BLaER1 (cell line): ENCODE measurements around the gene ZNF502.
"Not testable (repeated sequence)": the region's sequence is repeated elsewhere in the genome, so short reads cannot be mapped to it uniquely, and the experiment has no call there.

Experiments
- H3K27ac ChIP-seq: shearing (Covaris generic); formaldehyde crosslinking; 2 replicates; pipeline ENCODE4 v1.8.1; 2022
- H3K27me3 ChIP-seq: shearing (Covaris generic); formaldehyde crosslinking; 2 replicates; pipeline ENCODE4 v1.8.1; 2022
- H3K36me3 ChIP-seq: shearing (Covaris generic); formaldehyde crosslinking; 2 replicates; pipeline ENCODE4 v1.8.1; 2022
- H3K4me1 ChIP-seq: shearing (Covaris generic); formaldehyde crosslinking; 2 replicates; pipeline ENCODE4 v1.8.1; 2022
- H3K4me2 ChIP-seq: shearing (Covaris generic); formaldehyde crosslinking; 2 replicates; pipeline ENCODE4 v1.8.1; 2022
- H3K4me3 ChIP-seq: shearing (Covaris generic); formaldehyde crosslinking; 2 replicates; pipeline ENCODE4 v1.8.1; 2022
- H3K9ac ChIP-seq: shearing (Covaris generic); formaldehyde crosslinking; 2 replicates; pipeline ENCODE4 v1.8.1; 2022
- H3K9me3 ChIP-seq: shearing (Covaris generic); formaldehyde crosslinking; 2 replicates; pipeline ENCODE4 v1.8.1; 2022
- H4K20me1 ChIP-seq: shearing (Covaris generic); formaldehyde crosslinking; 2 replicates; pipeline ENCODE4 v1.8.1; 2022
- Cebpa-rat ChIP-seq: shearing (Covaris generic); IDR thresholded peaks from 2 replicates; pipeline ENCODE4 v1.8.1; 2022

Gene ZNF502

DNA sequence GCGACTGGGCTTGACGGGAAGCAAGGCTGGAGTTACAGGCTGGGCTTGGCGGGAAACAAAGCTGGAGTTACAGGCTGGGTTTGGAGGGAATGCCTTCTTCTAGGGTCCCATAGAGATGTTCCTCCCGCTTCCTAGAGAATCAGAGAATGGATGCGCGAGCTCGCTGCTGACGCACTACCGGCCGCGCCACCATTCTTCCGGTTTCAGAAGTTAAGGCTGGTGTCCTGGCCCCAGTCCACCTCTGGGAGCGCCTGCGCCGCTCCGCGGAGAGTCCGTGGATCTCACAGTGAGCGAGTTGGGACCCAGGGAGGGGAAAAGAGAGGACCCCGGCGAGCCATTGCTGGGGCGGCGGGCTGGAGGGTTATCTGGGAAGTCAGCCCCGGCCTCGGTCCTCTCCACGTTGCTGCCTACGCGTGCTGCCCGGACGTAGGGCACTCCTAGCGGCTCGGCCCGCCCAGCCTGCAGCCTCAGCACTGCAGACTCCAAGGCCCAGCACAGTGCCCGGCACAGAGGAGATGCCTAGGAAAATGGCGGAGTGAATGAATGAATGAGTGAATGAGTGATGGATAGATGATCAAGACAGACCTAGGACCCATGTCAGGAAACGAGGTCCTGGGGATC is at the start of gene ZNF502:
Gene ZNF502 (plus strand): TSS at position 206 of the 621 bp plus-strand sequence. CDS start 7,602 bp downstream, outside the sequence.
- Histone ChIP-seq H3K27ac (no peak within 1 kb of the TSS), H3K36me3 (no peaks in the 10 kb centered on the region), H3K4me1 (no peaks in the 10 kb centered on the region), H4K20me1 (no peaks in the 10 kb centered on the region), H3K4me3 (no peak within 1 kb of the TSS), H3K9ac (no peak within 1 kb of the TSS), H3K27me3 (no peaks in the 10 kb centered on the region), H3K4me2 (no peak within 1 kb of the TSS), H3K9me3 (peaks cover 81% of the 10 kb centered on the region)
- TF ChIP-seq Cebpa-rat, result no peak

- H3K4me1 ChIP-seq, result no peaks in the 10 kb centered on the region
- no peaks in the 10 kb centered on the region for H4K20me1 ChIP-seq
- H3K9ac ChIP-seq, result no peak overlapping the region
- no peak for TF ChIP-seq Cebpa-rat
- no peak overlapping the region for H3K27ac ChIP-seq
- H3K36me3 ChIP-seq, result peaks cover 4% of the 10 kb centered on the region; the same call in 1 of the 2 replicates
- H3K4me3 ChIP-seq, result no peak overlapping the region
- peaks cover 7% of the 10 kb centered on the region for H3K9me3 ChIP-seq
- no peak overlapping the region for H3K4me2 ChIP-seq
- no peaks in the 10 kb centered on the region for H3K27me3 ChIP-seq
Observed at GRCh38 chr3:44665173-44665572, 47.3 kb upstream of the ZNF502 start.

DNA sequence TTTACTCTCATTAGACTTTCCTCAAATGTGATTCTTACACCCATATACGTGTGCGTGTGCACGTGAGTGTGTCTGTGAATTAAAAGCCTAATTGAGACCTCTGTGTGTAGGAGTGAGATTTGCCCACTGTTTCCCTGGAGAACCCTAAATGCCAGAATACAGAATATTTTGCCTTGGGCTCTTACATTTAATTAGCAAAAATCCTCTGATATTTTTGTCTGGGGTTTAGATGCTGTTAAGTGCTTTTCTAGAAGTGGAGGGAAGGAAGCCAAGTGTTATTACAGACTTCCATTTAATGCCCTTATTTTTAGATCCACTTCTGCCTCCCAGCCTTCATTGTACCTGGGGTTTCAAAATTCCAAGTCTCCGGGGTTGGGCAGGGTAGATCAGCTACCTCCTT is 46.1 kb upstream of the ZNF502 start:
- Histone ChIP-seq H3K4me3 (no peak overlapping the region), H3K27ac (no peak overlapping the region), H3K9me3 (no peaks in the 10 kb centered on the region), H3K4me2 (no peak overlapping the region), H3K9ac (no peak overlapping the region), H3K36me3 (no peaks in the 10 kb centered on the region), H4K20me1 (no peaks in the 10 kb centered on the region), H3K4me1 (no peaks in the 10 kb centered on the region), H3K27me3 (no peaks in the 10 kb centered on the region)
- no peak for TF ChIP-seq Cebpa-rat

DNA sequence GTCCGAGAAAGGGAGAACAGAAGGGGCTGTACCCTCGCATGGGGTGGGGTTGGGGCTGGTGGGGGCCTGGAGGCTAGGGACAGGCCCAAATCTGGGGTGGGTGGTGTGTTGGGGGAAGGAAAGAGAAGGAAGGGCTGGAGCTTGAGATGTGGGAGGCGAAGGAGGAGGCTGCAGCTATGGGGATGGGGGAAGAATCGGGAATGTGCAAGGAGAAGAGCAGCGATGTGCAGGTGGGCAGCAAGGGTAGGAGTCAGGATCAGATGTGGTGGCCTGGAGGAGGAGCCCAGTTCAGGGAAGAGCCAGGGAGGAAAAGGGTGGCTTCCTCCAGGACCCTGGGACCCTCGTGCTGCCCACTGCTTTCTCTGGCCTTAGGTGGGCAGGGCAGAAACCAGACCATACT is 42.7 kb upstream of the ZNF502 start:
- Histone ChIP-seq H3K9ac (no peak overlapping the region), H3K27me3 (no peaks in the 10 kb centered on the region), H3K9me3 (peaks cover 9% of the 10 kb centered on the region; the same call in 1 of the 2 replicates), H3K4me3 (no peak overlapping the region), H3K4me2 (no peak overlapping the region), H3K4me1 (no peaks in the 10 kb centered on the region), H4K20me1 (no peaks in the 10 kb centered on the region), H3K27ac (no peak overlapping the region), H3K36me3 (no peaks in the 10 kb centered on the region)
- TF ChIP-seq Cebpa-rat, result no peak

DNA sequence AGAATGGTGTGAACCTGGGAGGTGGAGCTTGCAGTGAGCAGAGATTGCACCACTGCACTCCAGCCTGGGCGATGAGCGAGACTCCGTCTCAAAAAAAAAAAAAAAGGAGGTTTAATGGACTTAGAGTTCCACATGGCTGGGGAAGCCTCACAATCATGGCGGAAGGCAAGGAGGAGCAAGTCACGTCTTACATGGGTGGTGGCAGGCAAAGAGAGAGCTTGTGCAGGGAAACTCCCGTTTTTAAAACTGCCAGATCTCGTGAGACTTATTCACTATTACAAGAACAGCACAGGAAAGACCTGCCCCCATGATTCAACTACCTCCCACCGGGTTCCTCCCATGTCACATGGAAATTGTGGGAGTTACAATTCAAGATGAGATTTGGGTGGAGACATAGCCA is 39.0 kb upstream of the ZNF502 start:
- H3K9me3 ChIP-seq, H3K36me3 ChIP-seq, H3K27ac ChIP-seq, H3K27me3 ChIP-seq, H3K4me3 ChIP-seq, H3K4me1 ChIP-seq, H3K9ac ChIP-seq, H4K20me1 ChIP-seq, H3K4me2 ChIP-seq: not testable (repeated sequence)

GRCh38 chr3:44674211-44674610 is 38.2 kb upstream of the ZNF502 start:
- H3K9me3 ChIP-seq, result peaks cover 9% of the 10 kb centered on the region; the same call in 1 of the 2 replicates
- TF ChIP-seq Cebpa-rat, result no peak
- H3K4me3 ChIP-seq, result no peak overlapping the region
- no peaks in the 10 kb centered on the region for H3K4me1 ChIP-seq
- H3K4me2 ChIP-seq, result no peak overlapping the region
- no peaks in the 10 kb centered on the region for H3K36me3 ChIP-seq
- H3K27me3 ChIP-seq, result no peaks in the 10 kb centered on the region
- H3K27ac ChIP-seq, result no peak overlapping the region
- H4K20me1 ChIP-seq, result no peaks in the 10 kb centered on the region
- H3K9ac ChIP-seq, result no peak overlapping the region

- Histone ChIP-seq H3K9me3 (peaks cover 7% of the 10 kb centered on the region; the same call in 1 of the 2 replicates), H3K9ac (no peak overlapping the region), H3K4me1 (no peaks in the 10 kb centered on the region), H3K4me3 (no peak overlapping the region), H3K36me3 (no peaks in the 10 kb centered on the region), H3K27me3 (no peaks in the 10 kb centered on the region), H4K20me1 (no peaks in the 10 kb centered on the region), H3K4me2 (no peak overlapping the region), H3K27ac (no peak overlapping the region)
- no peak for TF ChIP-seq Cebpa-rat
Observed at GRCh38 chr3:44678480-44679116, 33.9 kb upstream of the ZNF502 start.

- Histone ChIP-seq H3K36me3 (no peaks in the 10 kb centered on the region), H3K4me3 (no peak overlapping the region), H4K20me1 (no peaks in the 10 kb centered on the region), H3K27ac (no peak overlapping the region), H3K4me2 (no peak overlapping the region), H3K9me3 (peaks cover 25% of the 10 kb centered on the region), H3K27me3 (peaks cover 24% of the 10 kb centered on the region), H3K4me1 (no peaks in the 10 kb centered on the region), H3K9ac (no peak overlapping the region)
- TF ChIP-seq Cebpa-rat, result no peak
Observed at GRCh38 chr3:44680921-44681455, 31.5 kb upstream of the ZNF502 start.

DNA sequence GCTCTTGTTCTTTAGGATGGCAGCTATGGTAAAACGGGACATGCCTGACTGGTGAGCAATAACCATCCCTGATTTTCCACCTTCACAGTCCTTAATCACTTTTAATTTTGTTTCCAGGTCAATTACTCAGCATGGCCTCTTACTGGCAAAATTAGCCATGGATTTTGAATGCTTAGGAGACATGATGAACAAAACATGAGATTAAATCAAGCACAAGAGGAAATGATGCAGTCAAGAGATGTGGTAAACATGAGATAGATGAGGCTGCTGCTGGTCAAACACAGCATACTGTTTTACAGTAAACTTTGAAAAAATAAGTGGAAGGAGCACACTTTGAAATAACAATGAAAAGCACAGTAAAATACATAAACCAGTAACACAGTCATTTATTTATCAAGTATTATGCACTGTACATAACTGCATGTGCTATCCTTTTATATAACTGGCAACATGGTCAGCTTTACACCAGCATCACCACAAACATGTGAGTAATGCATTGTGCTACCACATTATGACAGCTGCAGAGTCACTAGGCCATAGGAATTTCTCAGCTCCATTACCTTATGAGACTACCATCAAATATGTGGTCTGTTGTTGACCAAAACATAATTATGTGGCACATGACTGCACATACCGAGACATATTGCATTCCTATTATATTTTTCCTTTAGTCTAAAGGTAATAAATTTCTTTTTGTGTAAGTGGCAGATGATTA is 30.1 kb upstream of the ZNF502 start:
- H3K27me3 ChIP-seq, result peaks cover 28% of the 10 kb centered on the region
- H3K4me3 ChIP-seq, result no peak overlapping the region
- no peak for TF ChIP-seq Cebpa-rat
- no peaks in the 10 kb centered on the region for H4K20me1 ChIP-seq
- H3K9ac ChIP-seq, result no peak overlapping the region
- no peaks in the 10 kb centered on the region for H3K4me1 ChIP-seq
- H3K36me3 ChIP-seq, result no peaks in the 10 kb centered on the region
- no peak overlapping the region for H3K4me2 ChIP-seq
- no peak overlapping the region for H3K27ac ChIP-seq
- H3K9me3 ChIP-seq, result peaks cover 38% of the 10 kb centered on the region

DNA sequence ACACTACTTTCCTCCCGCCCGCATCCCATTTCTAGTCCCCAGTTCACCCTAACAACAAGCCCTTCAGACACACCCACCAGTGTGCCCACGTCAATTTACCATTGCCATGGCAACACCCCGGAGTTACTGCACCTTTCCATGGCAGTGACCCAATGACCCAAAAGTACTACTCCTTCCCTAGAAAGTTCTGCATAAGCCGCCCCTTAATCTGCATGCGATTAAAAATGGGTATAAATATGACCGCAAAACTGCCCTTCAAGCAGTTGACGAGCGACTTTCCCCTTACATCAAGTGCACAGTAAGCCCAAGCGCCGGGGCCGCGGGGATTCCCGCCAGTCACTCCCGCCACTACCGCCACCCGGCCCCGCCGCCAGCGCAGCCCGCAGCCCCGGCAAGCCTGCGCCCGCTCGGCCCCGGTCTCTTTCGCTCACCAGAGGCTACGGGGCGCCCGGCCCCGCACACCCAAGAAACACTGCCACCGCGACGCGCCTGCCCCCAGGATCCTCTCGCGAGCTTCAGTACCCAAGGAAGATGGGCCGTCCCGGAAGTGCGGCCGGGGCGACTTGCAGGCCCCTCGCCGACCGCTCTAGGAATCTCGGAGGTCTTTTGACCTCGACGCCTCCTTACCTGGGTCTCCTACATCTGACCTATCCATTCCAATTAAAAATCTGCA is 27.2 kb upstream of the ZNF502 start:
- H3K9me3 ChIP-seq, result peaks cover 58% of the 10 kb centered on the region
- H3K27me3 ChIP-seq, result peaks cover 28% of the 10 kb centered on the region
- no peaks in the 10 kb centered on the region for H4K20me1 ChIP-seq
- H3K4me3 ChIP-seq, result peak overlapping the region; percentile 28; the same call in 1 of the 2 replicates
- no peaks in the 10 kb centered on the region for H3K4me1 ChIP-seq
- no peak overlapping the region for H3K9ac ChIP-seq
- H3K4me2 ChIP-seq, result no peak overlapping the region
- TF ChIP-seq Cebpa-rat, result no peak
- no peak overlapping the region for H3K27ac ChIP-seq
- H3K36me3 ChIP-seq, result no peaks in the 10 kb centered on the region
